SK-N-SH treated with all-trans-retinoic acid at 6 μM for 48 hours (cell line): ENCODE results near the gene NHERF2.

ENCODE experiments used
- ATAC-seq: fragments of 200-7000 bp; cut with Tn5 transposase; 3 replicates; pipeline ENCODE4 v1.9.1; 2020; ENCODE audit warnings: mild to moderate bottlenecking, moderate library complexity
- ARNTL ChIP-seq: fragments of 450-650 bp; formaldehyde crosslinking; IDR thresholded peaks from 2 replicates; pipeline ENCODE4 v1.5.0; 2020; ENCODE audit warnings: low read depth, mild to moderate bottlenecking, moderate library complexity, borderline replicate concordance
- BACH2 ChIP-seq: fragments of 250-450 bp; sonication (Bioruptor Pico); IDR thresholded peaks from 2 replicates; pipeline ENCODE4 v1.9.0; 2021; ENCODE audit warnings: mild to moderate bottlenecking, borderline replicate concordance
- CSDC2 ChIP-seq: fragments of 250-450 bp; sonication (Bioruptor Pico); IDR thresholded peaks from 2 replicates; pipeline ENCODE4 v1.5.0; 2020; ENCODE audit warnings: mild to moderate bottlenecking, moderate library complexity
- CSRNP3 ChIP-seq: fragments of 250-450 bp; sonication (Bioruptor Pico); IDR thresholded peaks from 2 replicates; pipeline ENCODE4 v1.5.1; 2021; ENCODE audit warnings: mild to moderate bottlenecking, moderate library complexity
- ESRRG ChIP-seq: fragments of 250-450 bp; sonication (Bioruptor Pico); IDR thresholded peaks from 2 replicates; pipeline ENCODE4 v1.6.1; 2021; ENCODE audit warnings: mild to moderate bottlenecking
- GLIS3 ChIP-seq: fragments of 250-450 bp; sonication (Bioruptor Pico); IDR thresholded peaks from 2 replicates; pipeline ENCODE4 v1.5.0; 2020; ENCODE audit warnings: mild to moderate bottlenecking, moderate library complexity
- RARB ChIP-seq: fragments of 250-450 bp; sonication (Bioruptor Pico); IDR thresholded peaks from 2 replicates; pipeline ENCODE4 v1.8.0; 2021; ENCODE audit warnings: mild to moderate bottlenecking, moderate library complexity
- TCF4 ChIP-seq: fragments of 250-450 bp; sonication (Bioruptor Pico); IDR thresholded peaks from 2 replicates; pipeline ENCODE4 v1.8.0; 2021; ENCODE audit warnings: mild to moderate bottlenecking, moderate library complexity, borderline replicate concordance
- TOX ChIP-seq: fragments of 250-450 bp; sonication (Bioruptor Pico); IDR thresholded peaks from 2 replicates; pipeline ENCODE4 v1.8.0; 2021; ENCODE audit warnings: mild to moderate bottlenecking, moderate library complexity, borderline replicate concordance
- ZC3H10 ChIP-seq: fragments of 250-450 bp; sonication (Bioruptor Pico); IDR thresholded peaks from 2 replicates; pipeline ENCODE4 v1.5.1; 2021; ENCODE audit warnings: mild to moderate bottlenecking, moderate library complexity
- ZFP30 ChIP-seq: fragments of 450-650 bp; formaldehyde crosslinking; IDR thresholded peaks from 2 replicates; pipeline ENCODE4 v1.5.0; 2022; ENCODE audit warnings: mild to moderate bottlenecking, moderate library complexity
- ZNF565 ChIP-seq: fragments of 450-650 bp; formaldehyde crosslinking; conservative IDR thresholded peaks from 2 replicates; pipeline ENCODE4 v1.5.0; 2020; ENCODE audit warnings: low read depth, mild to moderate bottlenecking, moderate library complexity
- ZNF70 ChIP-seq: fragments of 450-650 bp; formaldehyde crosslinking; IDR thresholded peaks from 2 replicates; pipeline ENCODE4 v1.5.0; 2020; ENCODE audit warnings: mild to moderate bottlenecking, moderate library complexity
- ZNF8 ChIP-seq: fragments of 450-650 bp; formaldehyde crosslinking; IDR thresholded peaks from 2 replicates; pipeline ENCODE4 v1.5.0; 2020; ENCODE audit warnings: mild to moderate bottlenecking, moderate library complexity
- TF ChIP-seq, protein P1 (sequence below): fragments of 250-450 bp; sonication (Bioruptor Pico); IDR thresholded peaks from 2 replicates; pipeline ENCODE4 v1.8.0; 2020; ENCODE audit warnings: mild to moderate bottlenecking, moderate library complexity, borderline replicate concordance
- TF ChIP-seq, protein P2 (sequence below): fragments of 250-450 bp; sonication (Bioruptor Pico); IDR thresholded peaks from 2 replicates; pipeline ENCODE4 v1.5.1; 2020; ENCODE audit warnings: low read depth, mild to moderate bottlenecking, moderate library complexity
- TF ChIP-seq, protein P3 (sequence below): fragments of 250-450 bp; sonication (Bioruptor Pico); IDR thresholded peaks from 2 replicates; pipeline ENCODE4 v1.5.0; 2020; ENCODE audit warnings: mild to moderate bottlenecking, moderate library complexity

The NHERF2 gene

GRCh38 chr16:2004795-2005517 lies 21.7 kb upstream of the NHERF2 start (continued):
- TF ChIP-seq CSRNP3 (CRISPR knock-in tag) (no peak), ZNF8 (CRISPR knock-in tag) (no peak)

DNA sequence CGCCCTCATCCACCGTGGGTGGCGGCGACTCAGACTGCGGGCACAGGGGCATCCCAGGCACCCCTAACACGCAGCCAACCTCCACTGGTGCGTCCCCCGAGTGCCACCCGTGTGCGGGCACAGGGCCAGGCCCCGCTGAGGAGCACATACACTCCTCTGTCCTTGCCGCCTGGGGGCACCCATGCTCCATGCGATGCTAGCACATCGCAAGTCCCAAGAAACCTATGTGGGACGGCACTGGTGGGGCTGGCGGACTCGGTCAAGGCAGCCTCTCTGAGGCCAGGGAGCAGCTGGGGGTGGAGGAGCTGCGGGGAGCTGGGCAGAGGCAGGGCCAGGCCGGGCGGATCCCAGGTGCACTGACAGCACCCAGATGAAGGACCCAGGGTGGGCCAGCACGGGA lies 21.1 kb upstream of the NHERF2 start:
- no peak for ATAC-seq
- TF ChIP-seq, protein P1, sequence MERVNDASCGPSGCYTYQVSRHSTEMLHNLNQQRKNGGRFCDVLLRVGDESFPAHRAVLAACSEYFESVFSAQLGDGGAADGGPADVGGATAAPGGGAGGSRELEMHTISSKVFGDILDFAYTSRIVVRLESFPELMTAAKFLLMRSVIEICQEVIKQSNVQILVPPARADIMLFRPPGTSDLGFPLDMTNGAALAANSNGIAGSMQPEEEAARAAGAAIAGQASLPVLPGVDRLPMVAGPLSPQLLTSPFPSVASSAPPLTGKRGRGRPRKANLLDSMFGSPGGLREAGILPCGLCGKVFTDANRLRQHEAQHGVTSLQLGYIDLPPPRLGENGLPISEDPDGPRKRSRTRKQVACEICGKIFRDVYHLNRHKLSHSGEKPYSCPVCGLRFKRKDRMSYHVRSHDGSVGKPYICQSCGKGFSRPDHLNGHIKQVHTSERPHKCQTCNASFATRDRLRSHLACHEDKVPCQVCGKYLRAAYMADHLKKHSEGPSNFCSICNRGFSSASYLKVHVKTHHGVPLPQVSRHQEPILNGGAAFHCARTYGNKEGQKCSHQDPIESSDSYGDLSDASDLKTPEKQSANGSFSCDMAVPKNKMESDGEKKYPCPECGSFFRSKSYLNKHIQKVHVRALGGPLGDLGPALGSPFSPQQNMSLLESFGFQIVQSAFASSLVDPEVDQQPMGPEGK (CRISPR knock-in tag) = no peak
- no peak for TF ChIP-seq TCF4 (CRISPR knock-in tag)
- no peak for TF ChIP-seq CSDC2 (CRISPR knock-in tag)
- TF ChIP-seq ZNF70 (CRISPR knock-in tag) = no peak
- TF ChIP-seq ESRRG (CRISPR knock-in tag) = no peak
- TF ChIP-seq BACH2 (CRISPR knock-in tag) = no peak
- TF ChIP-seq, protein P2, sequence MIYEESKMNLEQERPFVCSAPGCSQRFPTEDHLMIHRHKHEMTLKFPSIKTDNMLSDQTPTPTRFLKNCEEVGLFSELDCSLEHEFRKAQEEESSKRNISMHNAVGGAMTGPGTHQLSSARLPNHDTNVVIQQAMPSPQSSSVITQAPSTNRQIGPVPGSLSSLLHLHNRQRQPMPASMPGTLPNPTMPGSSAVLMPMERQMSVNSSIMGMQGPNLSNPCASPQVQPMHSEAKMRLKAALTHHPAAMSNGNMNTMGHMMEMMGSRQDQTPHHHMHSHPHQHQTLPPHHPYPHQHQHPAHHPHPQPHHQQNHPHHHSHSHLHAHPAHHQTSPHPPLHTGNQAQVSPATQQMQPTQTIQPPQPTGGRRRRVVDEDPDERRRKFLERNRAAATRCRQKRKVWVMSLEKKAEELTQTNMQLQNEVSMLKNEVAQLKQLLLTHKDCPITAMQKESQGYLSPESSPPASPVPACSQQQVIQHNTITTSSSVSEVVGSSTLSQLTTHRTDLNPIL = no peak
- TF ChIP-seq, all 23 proteins: peak for 0

GRCh38 chr16:2006317-2006716 lies 20.4 kb upstream of the NHERF2 start:
- TF ChIP-seq, protein P1 (CRISPR knock-in tag) = no peak
- no peak for TF ChIP-seq CSDC2 (CRISPR knock-in tag)
- TF ChIP-seq BACH2 (CRISPR knock-in tag) = no peak
- TF ChIP-seq GLIS3 = no peak
- TF ChIP-seq TOX = no peak
- no peak for TF ChIP-seq ZFP30 (CRISPR knock-in tag)
- no peak for TF ChIP-seq ARNTL
- TF ChIP-seq TCF4 (CRISPR knock-in tag) = no peak
- TF ChIP-seq, protein P2 = no peak
- TF ChIP-seq RARB (CRISPR knock-in tag) = no peak
- ATAC-seq = no peak

- TF ChIP-seq ESRRG (CRISPR knock-in tag) (no peak), GLIS3 (no peak), ZC3H10 (CRISPR knock-in tag) (no peak), CSRNP3 (CRISPR knock-in tag) (no peak), ZNF565 (CRISPR knock-in tag) (no peak), TCF4 (CRISPR knock-in tag) (no peak)
- TF ChIP-seq, protein P3, sequence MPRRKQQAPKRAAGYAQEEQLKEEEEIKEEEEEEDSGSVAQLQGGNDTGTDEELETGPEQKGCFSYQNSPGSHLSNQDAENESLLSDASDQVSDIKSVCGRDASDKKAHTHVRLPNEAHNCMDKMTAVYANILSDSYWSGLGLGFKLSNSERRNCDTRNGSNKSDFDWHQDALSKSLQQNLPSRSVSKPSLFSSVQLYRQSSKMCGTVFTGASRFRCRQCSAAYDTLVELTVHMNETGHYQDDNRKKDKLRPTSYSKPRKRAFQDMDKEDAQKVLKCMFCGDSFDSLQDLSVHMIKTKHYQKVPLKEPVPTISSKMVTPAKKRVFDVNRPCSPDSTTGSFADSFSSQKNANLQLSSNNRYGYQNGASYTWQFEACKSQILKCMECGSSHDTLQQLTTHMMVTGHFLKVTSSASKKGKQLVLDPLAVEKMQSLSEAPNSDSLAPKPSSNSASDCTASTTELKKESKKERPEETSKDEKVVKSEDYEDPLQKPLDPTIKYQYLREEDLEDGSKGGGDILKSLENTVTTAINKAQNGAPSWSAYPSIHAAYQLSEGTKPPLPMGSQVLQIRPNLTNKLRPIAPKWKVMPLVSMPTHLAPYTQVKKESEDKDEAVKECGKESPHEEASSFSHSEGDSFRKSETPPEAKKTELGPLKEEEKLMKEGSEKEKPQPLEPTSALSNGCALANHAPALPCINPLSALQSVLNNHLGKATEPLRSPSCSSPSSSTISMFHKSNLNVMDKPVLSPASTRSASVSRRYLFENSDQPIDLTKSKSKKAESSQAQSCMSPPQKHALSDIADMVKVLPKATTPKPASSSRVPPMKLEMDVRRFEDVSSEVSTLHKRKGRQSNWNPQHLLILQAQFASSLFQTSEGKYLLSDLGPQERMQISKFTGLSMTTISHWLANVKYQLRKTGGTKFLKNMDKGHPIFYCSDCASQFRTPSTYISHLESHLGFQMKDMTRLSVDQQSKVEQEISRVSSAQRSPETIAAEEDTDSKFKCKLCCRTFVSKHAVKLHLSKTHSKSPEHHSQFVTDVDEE = no peak
- TF ChIP-seq, protein P1 (CRISPR knock-in tag) = no peak
- ATAC-seq = no peak
Observed at GRCh38 chr16:2007081-2007836, 19.4 kb upstream of the NHERF2 start.
